Pulmonary artery endothelial cell (primary cell): Measurements from ENCODE around the gene SYPL2. TPM values are rescaled to one million over a fixed set of nuclear protein-coding genes. Genes with fewer than 3 reads are reported as not detected.

ENCODE experiments used
- DNase-seq: peaks from one replicate; pipeline ENCODE4 v3.0.0-alpha.2; 2011; ENCODE audit warnings: low read depth, low spot score
- total RNA-seq: library from RNA; depleted of rRNA; stranded (reverse); fragments of >200 nt; gene quantifications from 2 replicates; pipeline ENCODE4 v1.2.3, GENCODE V29; 2014

The SYPL2 gene
- total RNA-seq, 1 donor from 2014 or later: not detected

GRCh38 chr1:109491372-109491771 lies 25.0 kb downstream of the SYPL2 start:
- DNase-seq: no peak

GRCh38 chr1:109492779-109493178 lies 26.4 kb downstream of the SYPL2 start:
- DNase-seq: no peak

DNA sequence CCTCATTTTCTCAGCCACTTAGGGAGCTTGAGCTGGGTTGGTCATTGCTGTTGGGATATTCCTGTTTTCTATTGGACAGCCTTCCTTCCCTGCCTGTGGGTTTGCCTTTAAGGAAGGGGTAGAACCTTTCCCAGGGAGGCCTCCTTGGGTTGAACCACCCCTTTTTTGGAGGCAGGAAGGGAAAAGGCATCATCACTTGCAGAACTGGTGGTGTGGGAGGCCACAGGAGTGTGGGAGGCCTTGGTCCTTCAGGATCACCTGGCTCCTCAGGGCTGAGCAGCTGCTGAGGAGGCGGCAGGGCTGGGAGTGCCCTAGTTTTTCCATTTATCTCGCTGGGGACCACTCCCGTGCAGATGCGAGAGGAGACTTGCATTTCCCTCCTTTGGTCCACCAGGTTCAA lies 26.9 kb downstream of the SYPL2 start:
- DNase-seq: no peak

DNA sequence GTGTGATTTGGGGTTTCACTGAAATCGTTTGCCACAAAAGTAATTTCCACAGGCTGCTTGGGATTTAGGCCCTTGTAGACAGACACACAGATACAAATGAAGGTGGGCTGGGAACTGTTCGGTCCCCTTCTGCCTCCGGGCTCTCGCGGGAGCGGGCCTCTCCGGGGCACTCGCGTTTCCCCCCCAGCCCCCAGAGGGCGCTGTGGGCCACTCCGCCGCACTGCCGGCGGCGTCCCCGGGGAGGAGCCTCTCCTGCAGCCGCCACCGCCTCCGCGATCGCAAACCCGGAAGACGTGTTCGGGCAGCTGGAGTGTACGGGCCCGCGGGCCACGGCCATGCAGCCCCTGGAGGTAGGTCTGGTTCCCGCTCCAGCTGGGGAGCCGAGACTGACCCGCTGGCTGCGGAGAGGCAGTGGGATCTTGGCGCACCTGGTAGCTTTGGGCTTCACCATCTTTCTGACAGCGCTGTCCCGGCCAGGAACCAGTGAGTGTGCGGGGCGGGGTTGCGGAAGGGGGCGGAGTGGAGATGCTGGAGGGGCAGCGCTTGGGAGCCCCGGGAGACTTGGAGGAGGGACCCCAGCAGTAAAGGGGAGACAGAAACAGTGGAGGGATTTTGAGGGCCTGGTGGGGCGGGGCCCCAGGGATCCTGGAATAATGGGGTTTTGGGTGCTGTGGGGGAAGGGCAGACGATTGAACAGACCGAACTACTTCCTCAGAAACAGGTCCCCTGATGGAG lies 27.6 kb downstream of the SYPL2 start, which contains the start of gene CYB561D1:
CYB561D1 (plus strand) TSS at position 290 of the 735 bp plus-strand sequence; CDS start at position 336, 46 bp downstream.
- peak; percentile 37 for DNase-seq

GRCh38 chr1:109495738-109496137 lies 29.4 kb downstream of the SYPL2 start:
- DNase-seq: no peak

DNA sequence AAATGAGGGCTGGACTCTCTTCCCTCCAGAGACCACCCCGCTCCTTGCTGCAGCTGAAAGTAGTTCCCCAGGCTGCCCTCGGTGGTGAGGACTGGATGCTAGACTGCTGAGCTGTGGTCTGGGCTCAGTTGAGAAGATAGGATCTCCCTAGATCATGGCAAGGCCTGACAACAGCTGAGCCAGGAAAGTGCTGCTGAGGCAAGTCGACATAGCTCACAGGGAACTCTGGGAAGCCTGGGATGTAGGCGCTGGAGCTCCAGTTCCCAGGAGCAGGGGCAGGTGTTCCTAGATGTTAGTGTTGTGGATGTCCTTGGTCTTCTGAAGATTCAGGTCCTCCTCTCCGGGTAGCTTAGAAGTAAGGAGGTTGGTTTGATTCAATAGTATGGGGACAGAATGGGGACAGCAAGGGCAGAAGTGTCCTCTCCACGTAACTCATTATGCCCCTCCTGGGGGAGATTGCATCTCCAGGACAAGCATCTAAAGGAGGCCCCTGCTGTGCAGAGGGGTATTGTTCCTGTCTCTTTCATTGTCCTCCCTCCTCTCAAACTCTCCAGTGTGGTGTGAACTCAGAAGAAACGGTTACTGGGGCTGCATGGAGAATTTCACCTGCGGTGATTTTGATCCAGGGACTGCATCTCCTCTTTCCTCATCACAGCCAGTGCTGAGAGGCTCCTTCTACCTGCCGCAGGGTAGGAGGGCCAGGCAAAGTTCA lies 31.3 kb downstream of the SYPL2 start:
- DNase-seq: no peak

- no peak for DNase-seq
Observed at GRCh38 chr1:109498161-109498801, 31.9 kb downstream of the SYPL2 start.

DNA sequence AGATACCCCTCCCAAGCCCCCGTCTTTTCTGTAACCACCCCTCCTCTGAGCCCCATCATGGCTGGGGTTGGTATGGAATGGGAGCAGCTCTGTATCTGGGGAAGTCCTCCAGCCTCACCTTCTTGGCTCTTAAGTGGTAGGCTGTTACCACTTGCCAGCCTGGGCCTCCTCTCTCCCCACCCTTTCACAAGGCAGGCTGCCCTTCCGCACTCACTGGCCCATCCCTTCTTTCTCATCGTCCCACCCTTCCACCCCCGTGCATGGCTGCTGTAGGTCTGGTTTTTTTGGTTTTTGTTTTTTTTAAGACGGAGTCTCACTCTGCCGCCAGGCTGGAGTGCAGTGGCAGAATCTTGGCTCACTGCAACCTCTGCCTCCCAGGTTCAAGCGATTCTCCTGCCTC lies 32.7 kb downstream of the SYPL2 start:
- no peak for DNase-seq

DNA sequence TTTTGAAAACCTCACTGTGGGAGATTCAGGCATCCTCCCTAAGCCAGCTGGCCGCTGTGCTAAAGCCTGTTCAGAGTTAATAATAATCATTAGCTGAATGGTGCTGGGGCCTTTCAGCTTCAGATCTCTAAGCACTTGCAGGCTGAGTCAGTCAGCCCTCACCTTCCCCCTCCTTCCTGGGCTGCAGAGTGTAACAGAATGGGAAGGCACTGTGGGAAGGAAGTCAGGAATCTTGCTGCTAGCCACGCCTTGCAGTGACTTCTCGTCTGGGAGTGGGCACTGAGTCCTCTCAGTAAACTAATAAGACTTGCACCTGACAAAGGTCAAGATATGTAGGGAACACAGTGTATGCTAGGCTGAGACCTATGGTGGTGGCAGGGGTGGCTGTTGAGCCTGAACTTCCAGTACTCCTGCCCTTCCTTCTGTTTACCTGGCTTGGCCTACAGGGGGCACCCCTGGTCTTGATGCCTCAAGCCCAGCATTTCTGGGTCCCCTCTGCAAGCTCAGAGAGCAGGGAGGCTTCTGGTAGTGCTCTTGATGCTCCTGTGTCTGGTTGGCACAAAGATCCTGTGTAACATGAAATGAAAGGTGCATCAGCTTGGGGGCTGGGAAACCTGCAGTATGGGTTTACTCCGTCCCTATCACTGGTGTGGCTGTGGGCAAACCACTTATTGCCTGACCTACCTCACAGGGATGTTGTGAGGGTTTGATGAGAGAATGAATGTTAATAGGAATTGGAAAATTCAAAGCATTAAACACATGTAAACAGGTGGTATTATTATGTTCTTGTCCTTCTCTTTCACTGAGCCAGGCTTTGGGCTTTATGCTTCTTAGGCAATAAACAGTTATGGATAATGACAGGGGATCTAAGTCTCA lies 33.6 kb downstream of the SYPL2 start:
- DNase-seq: no peak

DNA sequence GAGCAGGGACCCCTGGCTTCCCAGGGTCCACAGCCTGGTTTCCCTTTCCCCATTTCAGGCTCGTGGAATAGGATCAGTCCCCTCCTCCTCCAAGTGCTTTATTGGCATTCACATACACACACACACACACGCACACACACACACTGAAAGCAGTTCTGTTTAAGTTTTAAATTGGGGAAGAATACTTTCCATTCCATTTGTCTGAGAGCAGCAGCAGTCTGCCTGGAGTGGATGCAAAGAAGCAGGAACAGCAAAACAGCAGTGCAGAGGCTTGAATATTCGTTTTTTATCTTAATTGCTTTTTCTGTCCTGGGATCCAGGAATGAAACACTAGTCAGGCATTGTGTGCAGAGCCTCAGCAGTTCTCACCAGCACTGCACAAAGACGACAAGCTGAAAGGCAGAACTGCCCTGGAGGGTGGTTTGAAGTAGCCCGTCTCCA lies 34.6 kb downstream of the SYPL2 start:
- no peak for DNase-seq

GRCh38 chr1:109501644-109502363 lies 35.5 kb downstream of the SYPL2 start:
- DNase-seq: no peak

- no peak for DNase-seq
Observed at GRCh38 chr1:109502364-109502851, 36.1 kb downstream of the SYPL2 start.

GRCh38 chr1:109503935-109504334 lies 37.6 kb downstream of the SYPL2 start:
- DNase-seq: no peak

- DNase-seq: no peak
Observed at GRCh38 chr1:109504974-109505373, 38.6 kb downstream of the SYPL2 start.

DNA sequence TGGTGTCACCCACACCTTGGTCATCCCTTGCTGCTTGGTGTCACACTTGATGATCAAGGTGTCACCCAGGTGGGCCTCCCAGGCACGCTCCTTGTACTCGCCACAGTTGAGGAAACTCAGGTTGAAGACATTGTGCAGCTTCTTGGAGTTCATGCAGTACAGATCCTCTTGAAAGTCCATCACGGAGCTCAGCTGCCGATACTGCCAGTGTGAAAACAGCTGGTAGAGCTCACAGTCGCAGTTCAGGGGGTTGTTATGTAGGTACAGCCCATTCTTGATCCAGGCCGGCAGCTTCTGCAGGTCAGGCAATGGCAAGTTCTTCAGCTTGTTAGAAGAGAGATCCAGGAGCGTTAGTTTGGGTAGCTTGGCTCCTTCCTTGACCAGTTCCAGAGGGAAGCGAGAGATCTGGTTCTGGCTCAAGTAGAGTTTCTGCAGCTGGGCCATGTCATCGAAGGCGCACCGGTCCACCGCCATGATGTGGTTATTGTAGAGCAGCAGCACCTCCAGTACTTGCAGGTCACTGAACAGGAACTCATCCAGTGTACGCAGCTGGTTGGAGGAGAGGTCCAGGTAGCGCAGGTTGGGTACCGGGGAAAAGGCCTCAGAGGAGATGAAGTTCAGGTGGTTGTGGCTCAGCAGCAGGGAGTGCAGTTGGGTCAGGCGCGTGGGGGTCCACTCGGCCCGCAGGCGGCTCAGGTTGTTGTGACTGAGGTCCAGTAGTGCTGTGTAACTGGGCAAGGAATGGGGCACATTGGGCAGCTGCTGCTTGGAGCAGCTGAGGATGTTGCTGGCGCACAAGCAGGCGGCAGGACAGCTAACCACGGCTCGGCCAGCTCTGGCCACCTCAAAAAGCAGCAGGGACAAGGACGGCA lies 41.9 kb downstream of the SYPL2 start:
- no peak for DNase-seq

DNA sequence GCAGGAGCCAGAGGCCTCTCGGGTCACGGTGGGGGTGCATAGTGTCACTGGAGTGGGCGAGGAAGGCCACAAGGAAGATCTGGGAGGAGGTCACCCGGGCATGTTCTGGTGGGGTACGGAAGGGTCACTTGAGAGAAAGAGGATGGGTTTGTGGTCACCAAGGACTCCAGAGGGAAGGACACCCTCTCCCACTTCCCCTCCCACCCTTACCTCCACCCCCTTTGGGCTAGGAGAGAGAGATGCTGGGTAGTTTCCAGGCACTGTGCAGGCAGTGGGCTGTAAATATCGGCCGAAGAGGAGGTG lies 42.5 kb downstream of the SYPL2 start:
- no peak for DNase-seq

DNA sequence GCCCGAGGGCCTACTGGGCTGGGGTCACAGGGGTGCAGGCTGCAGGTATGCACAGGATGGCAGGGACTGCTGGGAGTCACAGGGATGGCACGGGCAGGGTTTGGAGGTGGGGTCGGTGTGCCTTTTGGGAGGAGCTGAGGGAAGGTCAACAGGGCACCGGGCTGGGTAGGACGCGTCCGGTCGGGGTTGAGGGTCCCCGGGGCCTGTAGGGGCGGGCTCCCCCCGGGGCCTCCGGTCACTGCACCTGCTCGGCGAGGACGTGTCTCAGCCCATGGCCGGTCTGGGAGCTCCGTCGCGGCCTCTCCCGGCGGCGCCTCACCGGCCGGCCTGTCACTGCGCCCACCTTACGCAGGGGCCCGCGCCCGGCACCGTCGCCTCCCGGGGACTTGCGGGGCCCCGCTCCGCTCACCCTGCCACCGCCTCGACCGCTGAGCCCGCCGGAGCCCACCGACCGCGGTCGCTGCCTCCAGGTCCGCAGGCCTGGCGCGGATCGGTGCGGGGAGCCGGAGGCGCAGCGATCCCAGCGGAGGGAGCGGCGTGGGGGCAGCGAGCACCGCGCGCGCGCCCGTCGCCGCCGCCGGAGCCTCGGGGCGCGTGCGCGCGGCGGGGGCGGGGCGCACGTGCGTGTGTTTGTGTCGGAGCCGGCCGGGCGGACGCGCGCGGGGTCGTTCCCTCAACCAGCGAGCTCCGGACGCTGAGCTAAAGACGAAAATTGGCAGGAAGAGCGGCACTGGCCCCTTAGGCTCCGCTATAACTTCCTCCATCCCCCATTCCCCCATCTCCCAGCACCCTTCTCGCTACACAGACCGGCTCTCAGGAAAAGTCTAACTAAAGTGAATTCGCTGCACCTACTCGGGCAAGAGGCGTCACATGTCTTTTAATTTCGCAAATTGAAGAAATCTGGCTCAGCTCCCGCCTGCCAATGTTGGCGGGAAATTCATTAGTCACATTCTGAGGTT lies 43.1 kb downstream of the SYPL2 start, which contains the start of gene AMIGO1:
AMIGO1 (minus strand) TSS at position 552 of the 959 bp plus-strand sequence. CDS start 815 bp downstream, outside the sequence.
- no peak for DNase-seq

- DNase-seq: no peak
Observed at GRCh38 chr1:109513110-109513710, 46.9 kb downstream of the SYPL2 start.
